GM18907 (cell line): Measurements from ENCODE around the gene CAPN2.
"Not testable (repeated sequence)": the region's sequence is repeated elsewhere in the genome, so short reads cannot be mapped to it uniquely, and the experiment has no call there.

Experiments used
- ATAC-seq: cut with Tn5 transposase; IDR thresholded peaks from one replicate; pipeline ENCODE4 v1.9.1; 2021; ENCODE audit warnings: mild to moderate bottlenecking, moderate library complexity; ENCODE audit not compliant: unreplicated experiment

CAPN2 gene

GRCh38 chr1:223784541-223784940 lies 72.2 kb downstream of the CAPN2 start:
- ATAC-seq: no peak

GRCh38 chr1:223785808-223786207 lies 73.5 kb downstream of the CAPN2 start:
- no peak for ATAC-seq

GRCh38 chr1:223788746-223789415 lies 76.5 kb downstream of the CAPN2 start:
- ATAC-seq: no peak

- ATAC-seq: no peak
These were observed 79.7 kb downstream of the CAPN2 start for GRCh38 chr1:223792046-223792445.

GRCh38 chr1:223793716-223794115 lies 81.4 kb downstream of the CAPN2 start:
- ATAC-seq: no peak

- ATAC-seq: no peak
These were observed 82.0 kb downstream of the CAPN2 start for GRCh38 chr1:223794136-223794880.

GRCh38 chr1:223796210-223796609 lies 83.9 kb downstream of the CAPN2 start:
- no peak for ATAC-seq

GRCh38 chr1:223802032-223802431 lies 89.7 kb downstream of the CAPN2 start:
- ATAC-seq: no peak

GRCh38 chr1:223802602-223803001 lies 90.3 kb downstream of the CAPN2 start:
- ATAC-seq: no peak

GRCh38 chr1:223803211-223803610 lies 90.9 kb downstream of the CAPN2 start:
- ATAC-seq: no peak

GRCh38 chr1:223809905-223810304 lies 97.6 kb downstream of the CAPN2 start:
- ATAC-seq: not testable (repeated sequence)

GRCh38 chr1:223810586-223810985 lies 98.2 kb downstream of the CAPN2 start:
- ATAC-seq: no peak

- ATAC-seq: no peak
These were observed 99.3 kb downstream of the CAPN2 start for GRCh38 chr1:223811634-223812101.

- ATAC-seq: no peak
These were observed 101.3 kb downstream of the CAPN2 start for GRCh38 chr1:223813645-223814044.

GRCh38 chr1:223815020-223815853 lies 102.9 kb downstream of the CAPN2 start:
- no peak for ATAC-seq

- ATAC-seq: no peak
These were observed 103.5 kb downstream of the CAPN2 start for GRCh38 chr1:223815865-223816264.

- not testable (repeated sequence) for ATAC-seq
These were observed 104.9 kb downstream of the CAPN2 start for GRCh38 chr1:223817265-223817664.

- ATAC-seq: no peak
These were observed 107.6 kb downstream of the CAPN2 start for GRCh38 chr1:223819730-223820514.

- ATAC-seq: no peak
These were observed 108.1 kb downstream of the CAPN2 start for GRCh38 chr1:223820515-223820858.

- ATAC-seq: no peak
These were observed 108.6 kb downstream of the CAPN2 start for GRCh38 chr1:223820971-223821370.

GRCh38 chr1:223824287-223824686 lies 111.9 kb downstream of the CAPN2 start:
- ATAC-seq: no peak
